Measurements from ENCODE around the gene DHRS7B.
A peak's percentile ranks its signal among the peaks of the same experiment; 100 is the strongest.
"Not testable (repeated sequence)": the region's sequence is repeated elsewhere in the genome, so short reads cannot be mapped to it uniquely, and the experiment has no call there.

DHRS7B gene

GRCh38 chr17:21108651-21109050 lies 18.1 kb upstream of the DHRS7B start:
- DNase-seq = no peak

GRCh38 chr17:21113049-21113690 lies 13.6 kb upstream of the DHRS7B start:
- no peak for DNase-seq

GRCh38 chr17:21113716-21114115 lies 13.0 kb upstream of the DHRS7B start:
- DNase-seq = no peak

GRCh38 chr17:21114791-21115190 lies 12.0 kb upstream of the DHRS7B start:
- DNase-seq = not testable (repeated sequence)

- peak; percentile 62 for DNase-seq
Observed at GRCh38 chr17:21119247-21119918, 7.4 kb upstream of the DHRS7B start.

- DNase-seq = no peak
Observed at GRCh38 chr17:21119919-21120249, 6.9 kb upstream of the DHRS7B start.

GRCh38 chr17:21124086-21124485 lies 2.7 kb upstream of the DHRS7B start:
- no peak for DNase-seq

GRCh38 chr17:21124517-21124916 lies 2.2 kb upstream of the DHRS7B start:
- not testable (repeated sequence) for DNase-seq

- no peak for DNase-seq
Observed at GRCh38 chr17:21125862-21126261, 902 bp upstream of the DHRS7B start.

GRCh38 chr17:21127509-21128077 lies 829 bp downstream of the DHRS7B start:
- DNase-seq = no peak

- DNase-seq = no peak
Observed at GRCh38 chr17:21129023-21129681, 2.4 kb downstream of the DHRS7B start.

GRCh38 chr17:21131137-21131536 lies 4.4 kb downstream of the DHRS7B start:
- DNase-seq = no peak

- DNase-seq = no peak
Observed at GRCh38 chr17:21132428-21132827, 5.7 kb downstream of the DHRS7B start.

GRCh38 chr17:21134559-21134958 lies 7.8 kb downstream of the DHRS7B start:
- DNase-seq = no peak

GRCh38 chr17:21140911-21141310 lies 14.1 kb downstream of the DHRS7B start:
- no peak for DNase-seq

GRCh38 chr17:21141331-21141730 lies 14.6 kb downstream of the DHRS7B start:
- no peak for DNase-seq

GRCh38 chr17:21142065-21142464 lies 15.3 kb downstream of the DHRS7B start:
- DNase-seq = not testable (repeated sequence)

GRCh38 chr17:21143695-21144094 lies 16.9 kb downstream of the DHRS7B start:
- DNase-seq = no peak

GRCh38 chr17:21144299-21144698 lies 17.5 kb downstream of the DHRS7B start:
- DNase-seq = not testable (repeated sequence)

- DNase-seq = no peak
Observed at GRCh38 chr17:21146362-21147015, 19.7 kb downstream of the DHRS7B start.

GRCh38 chr17:21149621-21150020 lies 22.9 kb downstream of the DHRS7B start:
- no peak for DNase-seq

GRCh38 chr17:21152731-21153130 lies 26.0 kb downstream of the DHRS7B start:
- DNase-seq = no peak

- no peak for DNase-seq
Observed at GRCh38 chr17:21157586-21158370, 31.0 kb downstream of the DHRS7B start.

Data from activated CD4-positive, CD25-positive, alpha-beta regulatory T cell treated with anti-CD3 and anti-CD28 coated beads, Interleukin-2, amount 50 U/mL, for 72 hours (primary cell).